ENCODE measurements around the gene UGT1A3. TPM values are rescaled to one million over a fixed set of nuclear protein-coding genes. Genes with fewer than 3 reads are reported as not detected.

Gene UGT1A3
- total and polyA plus RNA-seq, 10 of the 15 experiments (the other 5 are each of a cell fraction or from before 2014, with no cell fraction given), result not detected

- intact Hi-C loops (cut with micrococcal nuclease; ENCODE audit: unreplicated experiment), result no loop called here
- no peak within 1 kb of the TSS for H2AFZ ChIP-seq (ENCODE audit: control insufficient read depth, low read depth, low read length)
- FAIRE-seq, result no peak
- H3K4me2 ChIP-seq (ENCODE audit: control insufficient read depth, insufficient read depth), result no peak within 1 kb of the TSS
- SMC1A ChIA-PET (ENCODE audit: uncharacterized antibody, unreplicated experiment), result no interaction called here
- H3K4me3 ChIP-seq, result no peak within 1 kb of the TSS
- no peak within 1 kb of the TSS for H3K9ac ChIP-seq (ENCODE audit: control insufficient read depth, insufficient read depth, low read length)
- H4K20me1 ChIP-seq (ENCODE audit: control insufficient read depth, insufficient read depth), result no peaks in the 10 kb centered on the region
- DNase-seq (ENCODE audit: low read depth, low spot score), result no peak
- H3K9me3 ChIP-seq (replicated peaks; ENCODE audit: control insufficient read depth, insufficient read depth, low read length), result no peaks in the 10 kb centered on the region
- ATAC-seq, result no peak
- RAD21 ChIA-PET (ENCODE audit: unreplicated experiment), result no interaction called here
- no peaks in the 10 kb centered on the region; a peak in 1 of 4 replicates for H3K27me3 ChIP-seq (replicated peaks in 1 of 2; ENCODE audit: control insufficient read depth in 2 of 2, insufficient read depth in 2 of 2, low read length in 1 of 2)
- TF ChIP-seq IKZF2 (IDR thresholded peaks at IDR 0.05) (no peak), RELB (IDR thresholded peaks at IDR 0.05; ENCODE audit: low read depth) (no peak), TBL1XR1 (IDR thresholded peaks at IDR 0.05; ENCODE audit: low read depth, low read length) (no peak), PAX8 (IDR thresholded peaks at IDR 0.05) (no peak), EED (IDR thresholded peaks at IDR 0.05; ENCODE audit: low read depth) (no peak), BACH1 (IDR thresholded peaks at IDR 0.05; ENCODE audit: borderline replicate concordance) (no peak), HDAC2 (IDR thresholded peaks at IDR 0.05) (no peak)
- H3K4me1 ChIP-seq (ENCODE audit: control insufficient read depth, insufficient read depth, low read length), result no peaks in the 10 kb centered on the region
- in situ Hi-C loops (cut with MboI), result no loop called here
- no peaks in the 10 kb centered on the region for H3K79me2 ChIP-seq (ENCODE audit: control insufficient read depth, insufficient read depth, low read length)
- no TSS peak for BruUV-seq (replicated peaks)
- no peaks in the 10 kb centered on the region for H3K36me3 ChIP-seq (ENCODE audit: control insufficient read depth in 2 of 2, insufficient read depth in 2 of 2, low read length in 1 of 2)
- POLR2A ChIA-PET, result interaction anchor here (0.6 kb wide), 3 partner anchors 1307 to 1913 kb away, joined by 3 to 5 read pairs (median 3); no protein-coding TSS in a partner anchor
- 34% methylated on average over 5 of the region's 5 CpGs for WGBS (ENCODE audit: insufficient coverage, insufficient replicate concordance, low lambda C conversion rate, missing lambda C conversion rate)
- H3K27ac ChIP-seq (ENCODE audit: control insufficient read depth, insufficient read depth), result no peak within 1 kb of the TSS
- CTCF ChIA-PET, result interaction anchor here (0.7 kb wide), 1 partner anchor 276 kb away, joined by 3 read pairs; no protein-coding TSS in a partner anchor
Measured at GRCh38 chr2:233681521-233682099, 47.2 kb upstream of the UGT1A3 start, which contains the start of gene UGT1A7. TSS of gene UGT1A7 (plus strand) at chr2:233681901. CDS start at chr2:233681938, 37 bp downstream.

Data from GM12878 (cell line).